ENCODE measurements around the gene ANXA4.
"Not testable (repeated sequence)": the region's sequence is repeated elsewhere in the genome, so short reads cannot be mapped to it uniquely, and the experiment has no call there.

The ANXA4 gene

GRCh38 chr2:69779258-69780001, 37.5 kb downstream of the ANXA4 start:
- DNase-seq (ENCODE audit: low spot score): no peak

GRCh38 chr2:69780921-69781320, 39.0 kb downstream of the ANXA4 start:
- no peak for DNase-seq (ENCODE audit: low spot score)

- DNase-seq (ENCODE audit: low spot score): no peak
Observed at GRCh38 chr2:69781321-69782248, 39.7 kb downstream of the ANXA4 start.

- DNase-seq (ENCODE audit: low spot score): no peak
Observed at GRCh38 chr2:69784228-69784627, 42.3 kb downstream of the ANXA4 start.

- no peak for DNase-seq (ENCODE audit: low spot score)
Observed at GRCh38 chr2:69785358-69785757, 43.4 kb downstream of the ANXA4 start.

GRCh38 chr2:69786052-69786560, 44.2 kb downstream of the ANXA4 start:
- no peak for DNase-seq (ENCODE audit: low spot score)

GRCh38 chr2:69789175-69789721, 47.3 kb downstream of the ANXA4 start:
- no peak for DNase-seq (ENCODE audit: low spot score)

- DNase-seq (ENCODE audit: low spot score): no peak
Observed at GRCh38 chr2:69789772-69790600, 48.1 kb downstream of the ANXA4 start.

- DNase-seq (ENCODE audit: low spot score): no peak
Observed at GRCh38 chr2:69790601-69790959, 48.6 kb downstream of the ANXA4 start.

GRCh38 chr2:69791045-69791444, 49.1 kb downstream of the ANXA4 start:
- DNase-seq (ENCODE audit: low spot score): no peak

- DNase-seq (ENCODE audit: low spot score): no peak
Observed at GRCh38 chr2:69796174-69796573, 54.2 kb downstream of the ANXA4 start.

- DNase-seq (ENCODE audit: low spot score): no peak
Observed at GRCh38 chr2:69797235-69797634, 55.3 kb downstream of the ANXA4 start.

GRCh38 chr2:69797836-69798289, 55.9 kb downstream of the ANXA4 start:
- DNase-seq (ENCODE audit: low spot score): no peak

- no peak for DNase-seq (ENCODE audit: low spot score)
Observed at GRCh38 chr2:69798290-69798908, 56.5 kb downstream of the ANXA4 start.

GRCh38 chr2:69798909-69799526, 57.1 kb downstream of the ANXA4 start:
- no peak for DNase-seq (ENCODE audit: low spot score)

- DNase-seq (ENCODE audit: low spot score): no peak
Observed at GRCh38 chr2:69801745-69802290, 59.9 kb downstream of the ANXA4 start.

- DNase-seq (ENCODE audit: low spot score): not testable (repeated sequence)
Observed at GRCh38 chr2:69802781-69803367, 60.9 kb downstream of the ANXA4 start.

- no peak for DNase-seq (ENCODE audit: low spot score)
Observed at GRCh38 chr2:69804416-69804815, 62.5 kb downstream of the ANXA4 start.

- DNase-seq (ENCODE audit: low spot score): no peak
Observed at GRCh38 chr2:69805887-69806286, 64.0 kb downstream of the ANXA4 start.
